H54 (cell line): ENCODE data around the gene USP54.
"Not testable (repeated sequence)": the region's sequence is repeated elsewhere in the genome, so short reads cannot be mapped to it uniquely, and the experiment has no call there.

Experiments
- DNase-seq: peaks from one replicate; pipeline ENCODE4 v3.0.0; 2011; ENCODE audit warnings: low spot score, mixed read lengths; ENCODE audit not compliant: insufficient read length
- FAIRE-seq: peaks from 3 replicates; lab custom pipeline; 2011; peaks lifted over from hg19 to GRCh38; lab: Jason Lieb, UNC
- POLR2A ChIP-seq: IDR thresholded peaks from 2 replicates; pipeline ENCODE4 v1.6.1; 2011; ENCODE audit warnings: low read depth, mild to moderate bottlenecking, low read length

Gene USP54

GRCh38 chr10:73576890-73577591, 14.1 kb downstream of the USP54 start:
- TF ChIP-seq POLR2A = no peak
- DNase-seq (no peak), FAIRE-seq (no peak)

DNA sequence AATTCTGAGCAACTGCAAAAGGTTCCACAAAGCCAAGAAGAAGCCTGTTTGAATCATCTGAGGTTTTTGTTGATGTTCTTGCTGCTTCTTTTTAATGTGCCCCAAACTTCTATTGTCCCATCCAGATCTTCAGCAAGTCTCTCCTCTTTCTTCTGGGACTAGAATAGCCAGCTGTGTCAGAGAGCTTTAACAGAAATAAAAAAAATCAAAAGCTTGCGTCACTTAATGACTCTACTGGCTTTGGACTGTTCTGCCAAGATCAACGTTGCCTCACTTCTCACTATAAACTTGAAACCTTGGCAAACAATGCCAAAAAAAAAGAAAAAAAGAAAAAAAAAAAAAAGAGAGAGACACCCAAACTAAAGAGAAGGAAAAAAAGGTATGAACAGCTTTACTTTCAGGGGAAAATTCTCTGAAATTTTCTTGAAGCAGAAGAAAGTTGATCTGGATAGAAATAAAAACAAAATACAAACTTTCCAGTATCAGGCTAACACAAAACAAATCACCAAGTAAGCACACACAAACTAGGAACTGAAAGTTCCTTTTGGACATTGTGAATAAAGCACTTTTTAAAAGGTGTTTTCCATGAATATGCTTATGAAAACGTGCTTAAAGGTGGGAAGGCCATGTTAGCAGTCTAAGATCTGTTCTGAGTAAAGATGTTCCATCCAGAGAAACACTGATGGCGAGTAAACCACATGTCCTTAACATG, 14.8 kb downstream of the USP54 start:
- no peak for TF ChIP-seq POLR2A
- FAIRE-seq = peak; percentile 87
- DNase-seq = no peak

DNA sequence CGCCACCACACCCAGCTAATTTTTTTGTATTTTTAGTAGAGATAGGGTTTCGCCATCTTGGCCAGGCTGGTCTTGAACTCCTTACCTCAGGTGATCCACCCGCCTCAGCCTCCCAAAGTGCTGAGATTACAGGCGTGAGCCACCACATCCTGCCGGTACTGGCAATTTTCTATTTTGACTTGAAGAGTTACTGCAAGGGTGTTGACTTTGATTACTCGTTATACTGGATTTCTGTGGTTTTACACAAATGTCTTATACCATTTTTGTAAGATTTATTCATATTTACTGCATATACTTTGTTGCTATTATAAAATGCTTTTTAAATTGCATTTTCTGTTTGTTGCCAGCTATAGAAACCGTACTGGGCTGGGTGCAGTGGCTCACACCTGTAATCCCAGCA, 24.1 kb downstream of the USP54 start:
- DNase-seq, FAIRE-seq: not testable (repeated sequence)

DNA sequence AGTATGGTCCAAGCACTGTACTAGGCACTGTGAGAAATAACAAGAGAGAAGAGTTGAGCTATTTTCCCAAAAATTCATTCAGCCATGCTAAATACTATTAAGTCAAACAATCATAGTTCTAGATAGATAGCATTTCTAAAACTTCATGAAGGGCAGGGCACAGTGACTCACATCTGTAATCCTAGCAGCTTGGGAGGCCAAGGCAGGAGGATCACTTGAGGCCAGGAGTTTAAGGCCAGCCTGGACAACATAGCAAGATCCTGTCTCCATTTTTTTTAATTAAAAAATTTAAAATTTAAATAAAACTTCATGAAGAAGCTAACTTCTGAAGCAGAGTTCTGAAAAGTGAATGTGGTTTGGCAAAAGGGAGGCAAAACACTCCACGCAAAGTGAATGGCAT, 29.9 kb downstream of the USP54 start:
- FAIRE-seq = no peak
- TF ChIP-seq POLR2A = no peak
- no peak for DNase-seq

DNA sequence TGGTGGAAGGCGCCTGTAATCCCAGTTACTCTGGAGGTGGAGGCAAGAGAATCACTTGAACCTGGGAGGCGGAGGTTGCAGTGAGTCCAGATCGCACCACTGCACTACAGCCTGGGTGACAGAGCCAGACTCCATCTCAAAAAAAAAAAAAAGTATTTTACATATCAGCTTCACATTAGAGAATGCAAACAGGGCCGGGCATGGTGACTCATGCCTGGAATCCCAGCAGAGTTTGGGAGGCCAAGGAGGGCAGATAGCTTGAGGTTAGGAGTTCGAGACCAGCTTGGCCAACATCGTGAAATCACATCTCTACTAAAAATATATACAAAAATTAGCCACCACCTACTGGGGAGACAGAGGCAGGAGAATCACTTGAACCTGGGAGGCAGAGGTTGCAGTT, 31.6 kb downstream of the USP54 start:
- TF ChIP-seq POLR2A = no peak
- DNase-seq (no peak), FAIRE-seq (peak; percentile 97)

DNA sequence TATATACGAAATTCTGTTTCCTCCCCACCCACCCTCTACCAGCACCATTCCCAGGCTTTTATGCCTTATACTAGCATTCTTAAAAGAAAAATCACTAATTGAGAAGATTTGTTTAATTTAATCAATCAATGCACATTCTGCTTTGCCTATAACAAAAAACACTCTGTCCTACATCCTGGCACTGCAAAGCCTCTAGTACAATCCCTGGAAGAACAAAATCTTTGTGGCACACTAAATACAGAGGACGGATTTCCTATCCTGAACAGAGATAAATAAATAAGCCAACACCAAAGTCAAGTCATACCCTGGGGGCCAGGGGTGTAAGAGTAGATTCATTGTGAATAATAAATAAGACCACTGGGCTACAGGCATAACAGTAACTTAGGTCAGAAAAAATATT, 34.3 kb downstream of the USP54 start:
- TF ChIP-seq POLR2A = no peak
- FAIRE-seq = no peak
- DNase-seq = no peak

- FAIRE-seq = no peak
- no peak for TF ChIP-seq POLR2A
- DNase-seq = no peak
These were observed 36.4 kb downstream of the USP54 start for GRCh38 chr10:73554721-73555120.

DNA sequence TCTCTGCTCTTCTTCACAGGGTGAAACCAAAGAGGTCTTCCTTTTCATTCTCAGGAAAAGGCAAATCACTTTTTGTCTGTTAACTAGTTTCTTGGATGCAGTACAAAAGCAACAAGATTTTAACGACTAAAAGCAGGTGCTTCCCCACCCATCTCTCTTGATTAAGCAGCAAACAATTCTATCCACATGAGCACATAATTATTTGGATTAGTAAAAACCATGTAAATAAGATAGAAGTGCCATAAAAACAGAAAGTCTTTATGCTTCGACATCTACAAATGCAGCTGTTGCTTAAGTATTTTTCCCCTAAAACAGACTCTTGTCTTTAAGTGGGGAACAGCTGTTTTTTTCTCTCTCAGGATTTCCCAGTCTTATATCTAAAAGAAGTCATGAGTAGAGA, 37.4 kb downstream of the USP54 start:
- no peak for DNase-seq
- FAIRE-seq = no peak
- TF ChIP-seq POLR2A = no peak

- FAIRE-seq (peak; percentile 75), DNase-seq (no peak)
- no peak for TF ChIP-seq POLR2A
These were observed 38.1 kb downstream of the USP54 start for GRCh38 chr10:73552819-73553715.

GRCh38 chr10:73551515-73551914, 39.6 kb downstream of the USP54 start:
- no peak for TF ChIP-seq POLR2A
- no peak for FAIRE-seq
- DNase-seq = no peak

DNA sequence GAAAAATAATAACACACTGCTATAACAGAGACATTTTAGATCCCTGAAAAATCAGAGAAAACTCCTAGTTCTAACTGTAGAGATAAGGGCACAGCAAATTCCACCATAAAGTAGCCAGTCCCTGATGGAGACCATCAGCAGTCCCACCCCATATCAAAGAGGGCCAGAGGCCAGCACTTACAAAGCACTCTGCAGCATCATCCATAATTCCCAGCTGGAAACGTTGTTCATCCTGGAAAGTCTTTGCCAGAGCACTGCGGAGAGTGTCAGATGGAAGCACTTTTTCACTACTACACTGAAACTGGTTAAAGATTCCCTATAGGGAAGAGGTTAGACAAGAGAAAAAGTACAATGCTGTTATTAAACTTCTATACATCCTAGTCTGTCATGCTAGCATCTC, 45.8 kb downstream of the USP54 start:
- peak; percentile 23 for FAIRE-seq
- no peak for DNase-seq
- TF ChIP-seq POLR2A = no peak

- TF ChIP-seq POLR2A = no peak
- no peak for DNase-seq
- FAIRE-seq = no peak
These were observed 53.4 kb downstream of the USP54 start for GRCh38 chr10:73537709-73538108.

DNA sequence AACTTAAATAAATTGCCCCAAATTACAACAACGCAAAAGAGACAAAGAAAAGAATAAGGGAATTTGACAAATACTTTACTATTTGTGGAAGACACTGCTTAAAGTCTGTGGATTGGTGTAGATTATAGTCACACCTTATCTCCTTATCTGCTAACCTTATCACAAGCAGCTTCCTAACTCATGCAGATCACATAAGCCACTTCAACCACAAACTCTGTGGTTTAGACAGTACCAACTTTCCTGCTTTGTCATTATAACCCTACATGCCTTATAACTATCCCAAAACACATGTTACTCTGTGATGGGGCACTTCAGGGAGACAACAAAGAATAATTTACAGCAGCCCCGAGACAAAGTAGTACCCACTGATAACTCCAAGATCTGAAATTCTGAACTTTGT, 53.9 kb downstream of the USP54 start:
- no peak for DNase-seq
- no peak for FAIRE-seq
- no peak for TF ChIP-seq POLR2A

DNA sequence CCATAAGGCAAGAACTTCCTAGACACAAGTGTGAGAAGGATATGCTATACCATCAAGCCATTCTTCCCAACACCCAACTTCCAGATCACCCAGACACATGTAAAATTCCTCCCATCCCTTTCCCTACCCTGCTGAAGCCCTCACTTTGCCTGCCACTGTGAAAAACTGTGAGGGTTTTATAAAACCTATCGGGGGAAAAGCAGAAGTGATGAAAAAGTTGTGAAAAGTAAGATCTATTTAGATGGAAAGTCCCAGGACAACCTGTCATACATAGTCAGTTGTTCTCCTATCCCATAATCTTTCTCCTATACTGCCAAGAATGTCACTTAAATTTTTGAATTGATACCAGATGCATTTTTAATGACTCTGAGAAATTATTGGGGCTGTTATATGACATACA, 56.3 kb downstream of the USP54 start:
- FAIRE-seq (no peak), DNase-seq (no peak)
- no peak for TF ChIP-seq POLR2A
